IPS-20b (cell line): ENCODE results near the gene SIX6.

Experiments
- H3K27ac ChIP-seq: one replicate; pipeline ENCODE4 v1.5.1; 2013; ENCODE audit warnings: low read length
- H3K27me3 ChIP-seq: 2 replicates; pipeline ENCODE4 v1.6.1; 2013; ENCODE audit warnings: mild to moderate bottlenecking, low read length, inconsistent platforms; ENCODE audit not compliant: insufficient read depth
- H3K36me3 ChIP-seq: 2 replicates; pipeline ENCODE4 v1.6.1; 2013; ENCODE audit warnings: low read depth, mild to moderate bottlenecking, inconsistent platforms, low read length, moderate library complexity; ENCODE audit not compliant: insufficient read depth
- H3K4me1 ChIP-seq: 2 replicates; pipeline ENCODE4 v1.6.1; 2013; ENCODE audit warnings: mild to moderate bottlenecking, control low read depth, inconsistent platforms, low read length, moderate library complexity; ENCODE audit not compliant: insufficient read depth
- H3K4me3 ChIP-seq: 2 replicates; pipeline ENCODE4 v1.5.1; 2013; ENCODE audit warnings: mild to moderate bottlenecking, low read length, inconsistent platforms
- H3K9ac ChIP-seq: 2 replicates; pipeline ENCODE4 v1.6.1; 2013; ENCODE audit warnings: low read depth, mild to moderate bottlenecking, inconsistent platforms, low read length, moderate library complexity
- H3K9me3 ChIP-seq: 2 replicates; pipeline ENCODE4 v1.6.1; 2013; ENCODE audit warnings: mild to moderate bottlenecking, low read depth, low read length, inconsistent platforms; ENCODE audit not compliant: insufficient read depth

The SIX6 gene

DNA sequence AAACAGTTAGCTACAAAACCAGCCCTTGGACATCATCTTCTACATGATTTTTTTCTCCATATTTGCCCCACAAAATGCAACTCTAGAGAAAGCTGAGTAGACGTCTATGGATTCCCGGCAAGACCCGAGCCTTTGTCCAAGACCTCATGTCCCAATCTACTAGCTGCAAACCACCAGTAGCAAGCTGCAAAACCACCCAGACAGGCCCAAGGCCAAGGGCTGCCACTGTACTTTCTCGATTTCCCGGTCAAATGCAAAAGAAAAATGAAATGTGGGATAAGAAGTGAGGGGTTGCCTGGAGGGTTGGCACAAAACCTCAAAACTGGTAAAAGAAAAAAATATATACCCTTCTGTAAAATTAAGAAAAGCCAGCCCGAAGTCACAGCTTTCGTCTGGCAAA lies 2.9 kb upstream of the SIX6 start:
- H3K4me3 ChIP-seq, result peak overlapping the region; percentile 29; the same call in 1 of the 2 replicates
- no peak overlapping the region for H3K27ac ChIP-seq
- H3K4me1 ChIP-seq, result peaks cover 28% of the 10 kb centered on the region
- H3K9ac ChIP-seq, result no peak overlapping the region
- peaks cover 100% of the 10 kb centered on the region for H3K27me3 ChIP-seq
- no peaks in the 10 kb centered on the region for H3K36me3 ChIP-seq
- H3K9me3 ChIP-seq, result peaks cover 9% of the 10 kb centered on the region

- Histone ChIP-seq H3K4me1 (peaks cover 28% of the 10 kb centered on the region), H3K27me3 (peaks cover 100% of the 10 kb centered on the region), H3K9ac (no peak overlapping the region), H3K27ac (no peak overlapping the region), H3K9me3 (peaks cover 9% of the 10 kb centered on the region), H3K36me3 (no peaks in the 10 kb centered on the region), H3K4me3 (peak overlapping the region; percentile 29; the same call in 1 of the 2 replicates)
Measured at GRCh38 chr14:60506462-60506984, 2.4 kb upstream of the SIX6 start.

- Histone ChIP-seq H3K4me3 (peak overlapping the region; percentile 29; the same call in 1 of the 2 replicates), H3K9me3 (peaks cover 9% of the 10 kb centered on the region), H3K27me3 (peaks cover 100% of the 10 kb centered on the region), H3K36me3 (no peaks in the 10 kb centered on the region), H3K27ac (no peak overlapping the region), H3K4me1 (peaks cover 31% of the 10 kb centered on the region), H3K9ac (no peak overlapping the region)
Measured at GRCh38 chr14:60506985-60507829, 1.7 kb upstream of the SIX6 start.

- peak overlapping the region; percentile 64 for H3K4me3 ChIP-seq
- peaks cover 40% of the 10 kb centered on the region for H3K4me1 ChIP-seq
- H3K9ac ChIP-seq, result no peak overlapping the region
- no peaks in the 10 kb centered on the region for H3K36me3 ChIP-seq
- H3K9me3 ChIP-seq, result peaks cover 9% of the 10 kb centered on the region
- H3K27ac ChIP-seq, result no peak overlapping the region
- H3K27me3 ChIP-seq, result peaks cover 100% of the 10 kb centered on the region
Measured at GRCh38 chr14:60508363-60508706, 611 bp upstream of the SIX6 start.

GRCh38 chr14:60509438-60510253 lies 700 bp downstream of the SIX6 start:
- Histone ChIP-seq H3K9ac (no peak overlapping the region), H3K27ac (no peak overlapping the region), H3K4me3 (peak overlapping the region; percentile 64; the same call in 1 of the 2 replicates), H3K9me3 (peaks cover 9% of the 10 kb centered on the region), H3K36me3 (no peaks in the 10 kb centered on the region), H3K4me1 (peaks cover 49% of the 10 kb centered on the region), H3K27me3 (peaks cover 100% of the 10 kb centered on the region)

DNA sequence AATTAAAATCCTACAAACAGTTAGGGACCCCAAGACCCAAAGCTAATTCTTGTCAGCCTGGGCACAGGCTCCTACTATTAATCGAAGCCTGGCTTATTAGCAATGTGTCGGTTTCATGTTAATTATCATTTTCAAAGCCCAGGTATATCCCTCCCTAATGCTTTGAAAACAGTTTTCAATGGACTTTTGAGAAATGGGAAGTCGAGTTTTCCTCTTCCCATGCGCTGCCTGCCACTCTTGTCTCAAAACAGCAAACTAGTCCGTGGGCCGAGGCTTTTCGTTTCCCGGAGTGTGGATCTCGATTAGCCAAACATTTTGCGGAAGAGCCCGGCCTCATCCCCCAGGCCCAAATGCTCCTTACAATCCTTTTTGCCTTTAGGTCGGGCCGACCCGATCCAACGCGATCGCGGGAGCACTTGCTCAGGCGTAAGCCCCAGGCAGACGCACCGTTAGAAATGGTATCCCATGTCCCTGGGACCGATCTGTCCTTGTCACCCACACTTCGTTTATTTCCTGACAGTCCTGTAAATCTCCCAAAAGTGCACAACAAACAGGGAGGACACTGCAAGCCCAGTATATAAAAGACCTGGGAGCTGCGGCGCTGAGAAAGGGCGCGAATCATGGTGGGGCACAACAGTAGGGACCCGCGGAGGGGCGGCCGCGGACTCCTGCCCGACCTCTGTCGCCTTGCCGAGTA lies 1.5 kb downstream of the SIX6 start:
- Histone ChIP-seq H3K27ac (no peak overlapping the region), H3K9ac (no peak overlapping the region), H3K9me3 (peaks cover 9% of the 10 kb centered on the region; the same call in 1 of the 2 replicates), H3K27me3 (peaks cover 100% of the 10 kb centered on the region), H3K36me3 (no peaks in the 10 kb centered on the region), H3K4me3 (peak overlapping the region; percentile 32; the same call in 1 of the 2 replicates), H3K4me1 (peaks cover 48% of the 10 kb centered on the region)

DNA sequence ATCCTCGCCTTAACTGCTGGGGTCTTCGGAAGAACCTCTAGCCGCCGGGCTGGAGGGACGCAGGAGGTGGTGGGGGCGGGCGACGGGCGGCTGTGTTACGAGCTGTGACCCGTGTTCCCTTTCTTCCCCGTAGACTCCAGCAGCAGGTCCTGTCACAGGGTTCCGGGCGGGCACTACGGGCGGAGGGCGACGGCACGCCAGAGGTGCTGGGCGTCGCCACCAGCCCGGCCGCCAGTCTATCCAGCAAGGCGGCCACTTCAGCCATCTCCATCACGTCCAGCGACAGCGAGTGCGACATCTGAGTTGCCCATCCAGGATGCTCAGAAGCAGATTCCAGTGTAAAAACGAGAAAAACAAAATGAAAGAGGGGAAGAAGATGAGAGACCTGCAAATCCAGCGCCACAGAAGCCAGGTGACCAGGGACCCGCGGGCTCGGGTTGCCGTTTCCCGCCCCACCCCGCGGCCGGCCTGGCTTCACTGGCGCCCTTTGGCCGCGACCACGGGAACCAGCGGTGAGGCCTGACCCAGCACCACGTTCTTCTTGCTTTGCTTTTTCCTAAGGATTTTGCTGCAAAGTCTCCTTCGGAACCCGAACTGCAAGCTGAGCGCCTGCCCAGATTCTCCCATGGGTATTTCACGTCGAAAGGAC lies 2.1 kb downstream of the SIX6 start:
- Histone ChIP-seq H3K27me3 (peaks cover 100% of the 10 kb centered on the region), H3K36me3 (no peaks in the 10 kb centered on the region), H3K27ac (no peak overlapping the region), H3K4me3 (peak overlapping the region; percentile 44; the same call in 1 of the 2 replicates), H3K9me3 (peaks cover 9% of the 10 kb centered on the region; the same call in 1 of the 2 replicates), H3K4me1 (peaks cover 42% of the 10 kb centered on the region), H3K9ac (no peak overlapping the region)

DNA sequence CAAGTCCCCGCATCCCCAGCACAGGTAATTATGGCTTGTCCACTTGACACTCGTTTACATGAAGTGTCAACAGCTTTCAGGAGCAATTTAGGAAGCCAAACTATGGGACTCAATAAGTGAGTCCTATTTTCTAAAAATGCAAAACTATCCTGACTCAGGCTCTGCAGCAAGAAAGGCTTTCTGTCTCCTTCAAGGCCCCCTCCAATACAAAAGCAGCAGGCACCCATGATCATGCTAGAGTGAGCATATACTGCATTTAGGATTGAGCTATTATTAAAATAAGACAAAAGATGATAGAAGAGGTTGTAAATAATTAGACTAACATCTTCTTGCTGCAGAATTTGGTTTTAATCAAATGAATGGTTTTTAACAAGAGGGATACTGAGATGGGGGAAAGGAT lies 3.2 kb downstream of the SIX6 start:
- Histone ChIP-seq H3K9me3 (peaks cover 4% of the 10 kb centered on the region; the same call in 1 of the 2 replicates), H3K9ac (no peak overlapping the region), H3K36me3 (no peaks in the 10 kb centered on the region), H3K27ac (no peak overlapping the region), H3K4me1 (peaks cover 44% of the 10 kb centered on the region), H3K4me3 (no peak overlapping the region), H3K27me3 (peaks cover 100% of the 10 kb centered on the region)

DNA sequence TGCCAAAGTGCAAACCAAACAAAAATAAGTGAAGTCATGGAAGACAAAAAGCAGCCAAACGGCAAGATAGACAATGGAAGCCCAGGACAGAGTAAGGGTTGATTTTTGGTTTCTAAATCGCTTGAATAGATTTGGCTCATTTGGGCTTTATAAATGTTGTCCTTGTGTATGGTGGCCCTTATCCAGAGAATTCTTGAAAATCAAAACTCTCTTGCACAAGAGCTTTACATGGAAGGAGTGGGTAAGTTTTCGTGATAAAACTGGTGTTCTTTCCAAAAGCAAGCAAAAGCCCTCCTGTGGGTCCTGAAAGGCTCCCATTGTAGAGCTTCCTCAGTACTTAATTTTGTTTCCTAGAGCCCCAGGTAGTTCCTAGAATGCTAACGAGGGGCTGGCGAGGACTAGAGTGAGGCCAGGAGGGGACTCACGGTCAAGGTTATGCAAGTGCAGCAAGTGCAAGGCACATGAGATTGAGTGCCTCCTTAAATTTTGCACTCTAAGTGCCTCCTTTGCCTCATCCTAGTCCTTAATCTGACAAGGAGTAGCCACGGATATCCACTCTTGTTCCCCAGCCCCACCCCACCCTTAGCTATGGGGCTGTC lies 4.1 kb downstream of the SIX6 start:
- Histone ChIP-seq H3K4me1 (peaks cover 41% of the 10 kb centered on the region), H3K4me3 (peak overlapping the region; percentile 12; the same call in 1 of the 2 replicates), H3K27ac (no peak overlapping the region), H3K36me3 (no peaks in the 10 kb centered on the region), H3K27me3 (peaks cover 100% of the 10 kb centered on the region), H3K9me3 (peaks cover 4% of the 10 kb centered on the region; the same call in 1 of the 2 replicates), H3K9ac (no peak overlapping the region)

- peaks cover 4% of the 10 kb centered on the region; the same call in 1 of the 2 replicates for H3K9me3 ChIP-seq
- H3K9ac ChIP-seq, result no peak overlapping the region
- peak overlapping the region; percentile 69 for H3K4me3 ChIP-seq
- H3K36me3 ChIP-seq, result no peaks in the 10 kb centered on the region
- peaks cover 37% of the 10 kb centered on the region for H3K4me1 ChIP-seq
- H3K27me3 ChIP-seq, result peaks cover 98% of the 10 kb centered on the region
- no peak overlapping the region for H3K27ac ChIP-seq
Measured at GRCh38 chr14:60514378-60514740, 5.4 kb downstream of the SIX6 start.
